Caco-2 (cell line): Measurements from ENCODE around the gene VDAC2. TPM values are rescaled to one million over a fixed set of nuclear protein-coding genes. Genes with fewer than 3 reads are reported as not detected.

ENCODE experiments used
- BruUV-seq: library from RNA; stranded (reverse); fragments of 400-500 nt; replicated peaks from 2 replicates; lab custom pipeline; 2021; lab: Mats Ljungman, UMichigan
- CTCF ChIA-PET: fragments of 300-600 bp; sonication (Branson Sonifier 250); formaldehyde crosslinking; loops from one replicate; lab custom pipeline; 2022; ENCODE audit warnings: antibody characterized with exemption; lab: Charles Lee
- POLR2A ChIA-PET: fragments of 300-600 bp; sonication (Branson Sonifier 250); formaldehyde crosslinking; loops from one replicate; lab custom pipeline; 2022; ENCODE audit warnings: antibody characterized with exemption; lab: Charles Lee
- DNase-seq, 2 experiments: peaks; one replicate each; pipeline versions ENCODE4 v3.0.0 to v3.0.0-alpha.2; 2020 to 2022
- H3K27me3 ChIP-seq: replicated peaks from 2 replicates; pipeline ENCODE4 v1.6.0; 2011; ENCODE audit warnings: low read length; ENCODE audit not compliant: control insufficient read depth, insufficient read depth
- H3K36me3 ChIP-seq: 2 replicates; pipeline ENCODE4 v1.5.1; 2011; ENCODE audit warnings: low read length; ENCODE audit not compliant: control insufficient read depth, insufficient read depth
- H3K4me1 ChIP-seq: fragments of 250-450 bp; sonication (Bioruptor Pico); 2 replicates; pipeline ENCODE4 v1.5.1; 2020; ENCODE audit warnings: mild to moderate bottlenecking
- H3K4me3 ChIP-seq: 2 replicates; pipeline ENCODE4 v1.5.1; 2011; ENCODE audit warnings: low read depth, mild to moderate bottlenecking, control low read depth, low read length
- H3K9me3 ChIP-seq: fragments of 250-450 bp; sonication (Bioruptor Pico); 2 replicates; pipeline ENCODE4 v1.5.1; 2020; ENCODE audit warnings: mild to moderate bottlenecking, moderate library complexity
- H3K27ac Mint-ChIP-seq: one replicate; pipeline ENCODE4 v1.8.0; 2022; ENCODE audit warnings: mixed read lengths; ENCODE audit not compliant: unreplicated experiment
- H3K27me3 Mint-ChIP-seq: one replicate; pipeline ENCODE4 v1.8.0; 2022; ENCODE audit warnings: mixed read lengths; ENCODE audit not compliant: insufficient read depth, unreplicated experiment
- H3K36me3 Mint-ChIP-seq: one replicate; pipeline ENCODE4 v1.8.0; 2022; ENCODE audit warnings: mild to moderate bottlenecking, mixed read lengths; ENCODE audit not compliant: insufficient read depth, unreplicated experiment
- H3K4me1 Mint-ChIP-seq: one replicate; pipeline ENCODE4 v1.8.0; 2022; ENCODE audit warnings: low read depth, mixed read lengths; ENCODE audit not compliant: unreplicated experiment
- H3K4me3 Mint-ChIP-seq: one replicate; pipeline ENCODE4 v1.8.0; 2022; ENCODE audit warnings: mild to moderate bottlenecking, moderate library complexity, mixed read lengths; ENCODE audit not compliant: unreplicated experiment
- H3K9me3 Mint-ChIP-seq: one replicate; pipeline ENCODE4 v1.8.0; 2022; ENCODE audit warnings: mixed read lengths; ENCODE audit not compliant: unreplicated experiment
- CTCF ChIP-seq, 2 experiments: fragments of 200-600 bp in 1 of 2; IDR thresholded peaks; 1 replicate in 1 of 2; 2 replicates in 1 of 2; pipeline versions ENCODE4 v1.5.1 to v1.8.0; 2011 to 2022; ENCODE audit warnings: antibody characterized with exemption in 1 of 2, control low read depth in 1 of 2, inconsistent platforms in 1 of 2, low read depth in 1 of 2, low read length in 1 of 2, mild to moderate bottlenecking in 1 of 2, moderate library complexity in 1 of 2; ENCODE audit not compliant: insufficient read depth in 1 of 2, severe bottlenecking in 1 of 2, unreplicated experiment in 1 of 2
- intact Hi-C: fragments of 100-400 bp; cut with micrococcal nuclease; formaldehyde crosslinking; loops from one replicate; pipeline ENCODE4 v1.10.0; 2022; ENCODE audit not compliant: unreplicated experiment
- total RNA-seq: library from RNA; stranded (reverse); gene quantifications from 2 replicates; pipeline ENCODE4 v1.2.3, GENCODE V29; 2022

The VDAC2 gene
- total RNA-seq, 1 experiment from 2014 or later = 244 TPM

DNA sequence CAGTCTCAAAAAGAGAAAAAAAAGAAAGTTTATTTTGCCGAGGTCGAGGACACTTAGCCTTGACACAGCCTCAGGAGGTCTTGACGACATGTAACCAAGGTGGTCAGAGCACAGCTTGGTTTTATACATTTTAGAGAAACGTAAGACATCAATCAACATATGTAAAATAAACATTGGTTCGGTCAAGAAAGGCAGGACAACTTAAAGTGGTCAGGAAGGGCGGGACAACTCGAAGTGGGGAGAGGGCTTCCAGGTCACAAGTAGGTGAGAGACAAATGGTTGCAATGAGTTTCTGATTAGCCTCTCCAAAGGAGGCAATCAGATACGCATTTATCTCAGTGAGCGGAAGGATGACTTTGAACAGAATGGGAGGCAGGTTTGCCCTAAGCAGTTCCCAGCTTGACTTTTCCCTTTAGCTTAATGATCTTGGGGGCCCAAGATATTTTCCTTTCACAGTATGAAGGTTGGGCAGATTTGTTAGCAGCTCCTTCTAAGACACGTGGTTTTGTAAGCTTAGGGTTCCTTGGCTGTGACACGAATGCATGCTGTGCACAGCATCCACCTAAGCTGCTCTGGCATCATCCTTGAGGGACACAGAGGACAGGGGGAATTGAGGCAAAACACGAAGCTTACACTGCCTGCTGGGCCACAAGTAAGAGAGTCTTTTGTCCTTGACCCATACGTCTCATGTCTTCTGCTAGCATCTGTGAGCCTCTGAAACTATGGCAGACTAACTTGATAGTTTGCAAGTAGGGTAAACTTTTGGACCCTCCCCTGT lies 3.3 kb upstream of the VDAC2 start:
- no peak overlapping the region for H3K27ac Mint-ChIP-seq

DNA sequence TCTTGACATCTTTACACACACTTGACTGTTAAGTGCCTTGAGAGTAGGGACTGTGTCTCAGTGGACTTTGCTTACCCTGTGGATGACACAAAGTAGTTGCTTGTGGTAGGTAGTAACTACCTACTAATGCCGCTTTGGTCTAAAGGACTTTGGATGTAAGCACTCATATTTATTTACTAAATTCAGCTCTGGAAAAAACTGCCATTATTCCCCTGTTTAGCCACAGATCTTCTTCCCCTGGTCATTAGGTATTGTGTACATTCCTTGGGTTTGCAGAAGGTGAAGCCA lies 2.8 kb upstream of the VDAC2 start:
- no peak overlapping the region for H3K4me3 Mint-ChIP-seq
- BruUV-seq = no TSS peak
- H3K4me1 ChIP-seq = peaks cover 22% of the 10 kb centered on the region
- H3K27me3 ChIP-seq = no peaks in the 10 kb centered on the region
- POLR2A ChIA-PET = no interaction called here
- no peaks in the 10 kb centered on the region for H3K9me3 Mint-ChIP-seq
- no peaks in the 10 kb centered on the region for H3K36me3 ChIP-seq
- peaks cover 6% of the 10 kb centered on the region for H3K4me1 Mint-ChIP-seq
- peaks cover 32% of the 10 kb centered on the region for H3K36me3 Mint-ChIP-seq
- H3K4me3 ChIP-seq = no peak overlapping the region
- no peak overlapping the region for H3K27ac Mint-ChIP-seq
- DNase-seq = no peak
- no peaks in the 10 kb centered on the region for H3K27me3 Mint-ChIP-seq
- H3K9me3 ChIP-seq = no peaks in the 10 kb centered on the region
- intact Hi-C loops = no loop called here
- no peak for TF ChIP-seq CTCF (IDR thresholded peaks at IDR 0.05; ENCODE audit: insufficient read depth in 1 of 2, low read depth in 1 of 2, low read length in 1 of 2, severe bottlenecking in 1 of 2, unreplicated experiment in 1 of 2)
- CTCF ChIA-PET = interaction anchor here (1.6 kb wide), 1 partner anchor 28 kb away, joined by 5 read pairs; the partner anchor contains the start of gene COMTD1

More for the DNA sequence above, 3.3 kb upstream of the VDAC2 start:
- ChIA-PET POLR2A (no interaction called here), CTCF (interaction anchor here (1.6 kb wide), 1 partner anchor 28 kb away, joined by 5 read pairs; the partner anchor contains the start of gene COMTD1)
- TF ChIP-seq CTCF (IDR thresholded peaks at IDR 0.05; ENCODE audit: insufficient read depth in 1 of 2, low read depth in 1 of 2, low read length in 1 of 2, severe bottlenecking in 1 of 2, unreplicated experiment in 1 of 2) = no peak
- H3K27me3 Mint-ChIP-seq = no peaks in the 10 kb centered on the region
- no peak overlapping the region for H3K4me3 Mint-ChIP-seq
- peaks cover 18% of the 10 kb centered on the region for H3K4me1 ChIP-seq
- no peaks in the 10 kb centered on the region for H3K9me3 Mint-ChIP-seq
- no peak for DNase-seq
- no TSS peak for BruUV-seq
- peaks cover 12% of the 10 kb centered on the region for H3K4me1 Mint-ChIP-seq
- no peak overlapping the region for H3K4me3 ChIP-seq
- peaks cover 26% of the 10 kb centered on the region for H3K36me3 Mint-ChIP-seq
- H3K27me3 ChIP-seq = no peaks in the 10 kb centered on the region
- intact Hi-C loops = no loop called here
- no peaks in the 10 kb centered on the region for H3K9me3 ChIP-seq
- H3K36me3 ChIP-seq = no peaks in the 10 kb centered on the region

DNA sequence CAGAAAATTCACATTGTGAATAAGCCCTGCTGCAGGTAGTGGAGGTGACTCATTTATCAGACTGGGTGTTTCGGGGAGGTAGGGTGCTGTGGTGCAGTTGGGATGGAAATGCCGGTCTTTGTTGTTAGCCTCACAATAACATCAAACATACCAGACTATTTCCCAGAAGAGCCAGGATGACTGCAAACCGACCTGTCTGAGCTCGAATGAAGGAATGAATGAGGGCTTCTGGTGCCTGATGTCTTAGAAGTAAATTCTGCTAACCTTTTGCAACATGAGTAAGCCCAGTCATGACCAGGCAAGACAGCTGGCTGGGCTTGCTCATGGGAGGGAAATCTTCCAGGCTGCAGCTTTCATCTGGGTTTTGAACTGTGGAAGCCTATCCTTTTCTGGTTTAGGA lies 2.4 kb upstream of the VDAC2 start:
- no peak for TF ChIP-seq CTCF (IDR thresholded peaks at IDR 0.05; ENCODE audit: insufficient read depth in 1 of 2, low read depth in 1 of 2, low read length in 1 of 2, severe bottlenecking in 1 of 2, unreplicated experiment in 1 of 2)
- Histone ChIP-seq H3K36me3 (no peaks in the 10 kb centered on the region), H3K9me3 (no peaks in the 10 kb centered on the region), H3K4me1 (peaks cover 22% of the 10 kb centered on the region), H3K4me3 (no peak overlapping the region), H3K27me3 (no peaks in the 10 kb centered on the region)
- POLR2A ChIA-PET = no interaction called here
- CTCF ChIA-PET = interaction anchor here (1.6 kb wide), 1 partner anchor 27 kb away, joined by 5 read pairs; the partner anchor contains the start of gene COMTD1
- peaks cover 5% of the 10 kb centered on the region for H3K4me1 Mint-ChIP-seq
- no peaks in the 10 kb centered on the region for H3K27me3 Mint-ChIP-seq
- peaks cover 35% of the 10 kb centered on the region for H3K36me3 Mint-ChIP-seq
- no peak for DNase-seq
- H3K9me3 Mint-ChIP-seq = no peaks in the 10 kb centered on the region
- intact Hi-C loops = no loop called here
- H3K27ac Mint-ChIP-seq = no peak overlapping the region
- H3K4me3 Mint-ChIP-seq = no peak overlapping the region
- no TSS peak for BruUV-seq
